BJ (cell line): ENCODE data around the gene KIAA0319L. TPM values are rescaled to one million over a fixed set of nuclear protein-coding genes. Genes with fewer than 3 reads are reported as not detected.

Source experiments
- CTCF ChIA-PET: fragments of 350-600 bp; formaldehyde crosslinking; extraction: SDS; loops from one replicate; lab custom pipeline; 2021; ENCODE audit warnings: antibody characterized with exemption, inconsistent platforms; lab: Yijun Ruan, JAX
- POLR2A ChIA-PET: fragments of 300-600 bp; sonication (Branson Sonifier 250); formaldehyde crosslinking; extraction: SDS; loops from one replicate; lab custom pipeline; 2021; ENCODE audit warnings: antibody characterized with exemption; lab: Charles Lee
- DNase-seq: peaks from one replicate; pipeline ENCODE4 v3.0.0-alpha.2; 2011; ENCODE audit warnings: low read depth
- H3K27me3 ChIP-seq: 2 replicates; pipeline ENCODE4 v1.6.0; 2011; ENCODE audit warnings: low read length; ENCODE audit not compliant: control insufficient read depth, insufficient read depth
- H3K36me3 ChIP-seq: 2 replicates; pipeline ENCODE4 v1.5.1; 2011; ENCODE audit warnings: low read length; ENCODE audit not compliant: control insufficient read depth, insufficient read depth
- H3K4me3 ChIP-seq: 2 replicates; pipeline ENCODE4 v1.5.1; 2011; ENCODE audit warnings: low read depth, mild to moderate bottlenecking, control low read depth, low read length
- CTCF ChIP-seq: IDR thresholded peaks from 2 replicates; pipeline ENCODE4 v1.5.1; 2011; ENCODE audit warnings: low read depth, mild to moderate bottlenecking, control low read depth, inconsistent platforms, low read length, moderate library complexity; ENCODE audit not compliant: insufficient read depth
- polyA plus RNA-seq: library from polyadenylated mRNA; depleted of rRNA; stranded (reverse); fragments of >200 nt; gene quantifications from 2 replicates; pipeline ENCODE4 v1.2.3, GENCODE V29; 2011

The KIAA0319L gene
- polyA plus RNA-seq, 1 experiment: 36.3 TPM

DNA sequence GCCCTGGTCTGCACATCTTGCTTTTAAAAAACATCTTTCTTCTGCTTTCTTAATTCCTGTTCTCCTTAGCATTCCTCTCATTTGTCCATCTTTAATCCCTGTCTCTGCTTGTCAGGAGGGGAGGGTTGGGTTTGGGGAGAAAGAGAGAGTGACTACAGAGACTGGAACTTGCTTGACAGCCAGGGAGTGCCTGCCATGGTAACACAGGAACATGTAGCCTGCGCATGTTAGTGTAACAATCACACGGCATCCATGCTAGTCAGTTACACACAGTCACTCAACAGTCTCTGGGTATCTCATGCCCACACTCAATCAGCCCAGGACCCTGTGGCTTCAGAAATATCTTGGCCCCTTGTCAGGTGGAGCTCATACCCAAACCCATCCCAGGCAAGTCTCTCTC is 15.1 kb upstream of the KIAA0319L start:
- Histone ChIP-seq H3K36me3 (no peaks in the 10 kb centered on the region; the same call in 1 of the 2 replicates), H3K27me3 (peaks cover 2% of the 10 kb centered on the region; the same call in 1 of the 2 replicates), H3K4me3 (no peak overlapping the region)
- no peak for TF ChIP-seq CTCF
- CTCF ChIA-PET: interaction anchor here (1.1 to 5.2 kb wide), 8 partner anchors 13 to 203 kb away, joined by 3 to 68 read pairs (median 4); no protein-coding TSS in a partner anchor
- DNase-seq: no peak
- POLR2A ChIA-PET: no interaction called here

DNA sequence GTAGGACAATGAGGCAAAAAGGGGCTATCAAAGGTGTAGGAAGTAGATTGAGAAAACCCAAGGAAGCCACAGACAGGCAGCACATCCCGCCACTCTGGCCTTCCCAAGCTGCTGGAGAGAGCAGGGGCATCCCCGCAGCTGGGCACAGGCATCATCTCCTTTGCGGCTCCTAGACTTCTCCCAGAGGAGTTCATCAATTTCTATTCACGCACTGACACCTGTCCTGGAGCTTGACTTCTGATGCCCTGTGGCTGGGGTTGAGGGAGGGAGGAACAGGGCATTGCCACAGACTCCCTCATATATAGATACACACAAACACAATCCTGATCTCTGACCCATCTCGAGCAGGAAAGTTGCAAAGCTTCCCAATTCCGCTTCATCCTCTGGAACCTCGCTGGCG is 14.1 kb upstream of the KIAA0319L start:
- ChIA-PET POLR2A (no interaction called here), CTCF (interaction anchor here (0.6 to 5.2 kb wide), 9 partner anchors 23 to 204 kb away, joined by 3 to 68 read pairs (median 6); no protein-coding TSS in a partner anchor)
- TF ChIP-seq CTCF: no peak
- Histone ChIP-seq H3K36me3 (peaks cover 4% of the 10 kb centered on the region; the same call in 1 of the 2 replicates), H3K27me3 (peaks cover 2% of the 10 kb centered on the region; the same call in 1 of the 2 replicates), H3K4me3 (no peak overlapping the region)
- DNase-seq: no peak

DNA sequence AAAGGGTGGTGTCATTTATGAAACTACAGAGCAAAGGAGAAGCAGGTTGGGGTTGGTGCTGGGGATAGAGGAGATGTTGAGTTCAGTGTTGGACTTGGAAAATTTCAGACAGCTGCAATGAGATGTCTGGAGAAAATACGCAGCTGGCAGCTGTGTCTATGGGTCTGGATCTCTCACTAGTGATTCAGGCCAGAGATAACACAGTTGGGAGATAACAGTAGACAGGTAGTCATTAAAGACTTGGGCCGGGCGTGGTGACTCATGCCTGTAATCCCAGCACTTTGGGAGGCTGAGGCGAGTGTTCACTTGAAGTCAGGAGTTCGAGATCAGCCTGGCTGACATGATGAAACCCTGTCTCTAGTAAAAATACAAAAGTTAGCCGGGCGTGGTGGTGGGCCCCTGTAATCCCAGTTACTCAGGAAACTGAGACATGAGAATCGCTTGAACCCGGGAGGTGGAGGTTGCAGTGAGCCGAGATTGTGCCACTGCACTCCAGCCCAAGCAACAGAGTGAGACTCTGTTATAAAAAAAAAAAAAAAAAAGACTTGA is 13.5 kb upstream of the KIAA0319L start:
- CTCF ChIA-PET: interaction anchor here (0.6 to 5.2 kb wide), 8 partner anchors 18 to 214 kb away, joined by 3 to 68 read pairs (median 8); no protein-coding TSS in a partner anchor
- peaks cover 2% of the 10 kb centered on the region; the same call in 1 of the 2 replicates for H3K27me3 ChIP-seq
- DNase-seq: no peak
- H3K4me3 ChIP-seq: no peak overlapping the region
- H3K36me3 ChIP-seq: peaks cover 4% of the 10 kb centered on the region; the same call in 1 of the 2 replicates
- no peak for TF ChIP-seq CTCF
- POLR2A ChIA-PET: no interaction called here

DNA sequence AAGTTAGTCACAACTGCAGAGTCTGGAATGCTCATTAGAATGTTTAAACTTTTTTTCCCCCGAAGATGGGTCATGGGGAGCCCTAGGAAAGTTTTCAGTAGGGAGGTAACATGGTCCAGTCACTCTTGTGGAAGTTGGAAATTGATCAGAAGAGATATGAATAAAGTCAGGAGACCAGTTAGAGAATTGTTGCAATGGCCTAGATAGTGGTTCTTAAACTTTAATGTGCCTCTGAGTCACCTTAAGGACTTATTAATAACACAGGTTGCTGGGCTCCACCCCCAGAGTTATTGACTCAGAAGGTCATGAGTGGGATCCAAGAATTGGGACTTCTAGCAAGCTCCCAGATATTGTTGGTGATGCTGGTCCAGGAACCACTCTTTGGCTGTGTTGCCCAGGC is 12.7 kb upstream of the KIAA0319L start:
- DNase-seq: no peak
- CTCF ChIA-PET: interaction anchor here (0.8 to 5.2 kb wide), 6 partner anchors 19 to 214 kb away, joined by 3 to 68 read pairs (median 8); no protein-coding TSS in a partner anchor
- Histone ChIP-seq H3K27me3 (peaks cover 2% of the 10 kb centered on the region; the same call in 1 of the 2 replicates), H3K4me3 (no peak overlapping the region), H3K36me3 (peaks cover 7% of the 10 kb centered on the region; the same call in 1 of the 2 replicates)
- TF ChIP-seq CTCF: no peak
- POLR2A ChIA-PET: interaction anchor here (0.6 kb wide), 1 partner anchor 70 kb away, joined by 3 read pairs; no protein-coding TSS in a partner anchor

GRCh38 chr1:35568975-35569395 is 11.8 kb upstream of the KIAA0319L start:
- Histone ChIP-seq H3K27me3 (peaks cover 2% of the 10 kb centered on the region; the same call in 1 of the 2 replicates), H3K4me3 (no peak overlapping the region), H3K36me3 (peaks cover 9% of the 10 kb centered on the region; the same call in 1 of the 2 replicates)
- CTCF ChIA-PET: interaction anchor here (0.6 to 5.9 kb wide), 24 partner anchors 9 to 211 kb away, joined by 3 to 161 read pairs (median 4); partner anchors contain the start of gene CLSPN
- POLR2A ChIA-PET: no interaction called here
- TF ChIP-seq CTCF: peak; percentile 86
- no peak for DNase-seq
